GM18858 (cell line): Measurements from ENCODE around the gene NADK.

Experiments used
- ATAC-seq: cut with Tn5 transposase; IDR thresholded peaks from one replicate; pipeline ENCODE4 v1.9.1; 2021; ENCODE audit not compliant: unreplicated experiment

The NADK gene

GRCh38 chr1:1764876-1765470 lies 13.3 kb downstream of the NADK start:
- ATAC-seq, result no peak

GRCh38 chr1:1763657-1764621 lies 14.3 kb downstream of the NADK start:
- ATAC-seq, result no peak

- no peak for ATAC-seq
These were observed 16.5 kb downstream of the NADK start for GRCh38 chr1:1761504-1762376.

- no peak for ATAC-seq
These were observed 17.6 kb downstream of the NADK start for GRCh38 chr1:1760715-1761114.

- ATAC-seq, result no peak
These were observed 18.0 kb downstream of the NADK start for GRCh38 chr1:1760345-1760650.

GRCh38 chr1:1759456-1760344 lies 18.6 kb downstream of the NADK start:
- ATAC-seq, result no peak

GRCh38 chr1:1758692-1759455 lies 19.4 kb downstream of the NADK start:
- ATAC-seq, result no peak

- ATAC-seq, result no peak
These were observed 20.1 kb downstream of the NADK start for GRCh38 chr1:1758059-1758621.

- no peak for ATAC-seq
These were observed 20.7 kb downstream of the NADK start for GRCh38 chr1:1757422-1758058.

- ATAC-seq, result no peak
These were observed 21.4 kb downstream of the NADK start for GRCh38 chr1:1756661-1757421.

- ATAC-seq, result no peak
These were observed 22.4 kb downstream of the NADK start for GRCh38 chr1:1755852-1756251.

- ATAC-seq, result no peak
These were observed 22.8 kb downstream of the NADK start for GRCh38 chr1:1755426-1755825.

- ATAC-seq, result no peak
These were observed 24.0 kb downstream of the NADK start for GRCh38 chr1:1754051-1754815.

- no peak for ATAC-seq
These were observed 24.7 kb downstream of the NADK start for GRCh38 chr1:1753607-1754005.

GRCh38 chr1:1752636-1753606 lies 25.3 kb downstream of the NADK start:
- ATAC-seq, result no peak

GRCh38 chr1:1752190-1752589 lies 26.1 kb downstream of the NADK start:
- no peak for ATAC-seq
